PFSK-1 (cell line): ENCODE measurements around the gene CENPU.

Experiments used
- FOXP2 ChIP-seq: optimal IDR thresholded peaks from 2 replicates; pipeline ENCODE3; 2011; ENCODE audit warnings: borderline replicate concordance, control low read depth, inconsistent platforms; ENCODE audit not compliant: insufficient read depth; ENCODE audit errors: extremely low read length, extremely low read depth
- POLR2AphosphoS5 ChIP-seq: IDR thresholded peaks from 2 replicates; pipeline ENCODE4 v1.6.1; 2012; ENCODE audit warnings: low read depth, mild to moderate bottlenecking, control low read depth, low read length, moderate library complexity
- REST ChIP-seq, 2 experiments: IDR thresholded peaks; 2 replicates each; pipeline versions ENCODE4 v1.6.1 to v1.8.0; 2011 to 2012; ENCODE audit warnings: low read depth in 2 of 2, low read length in 2 of 2, control low read depth in 1 of 2, inconsistent platforms in 1 of 2, mild to moderate bottlenecking in 1 of 2, moderate library complexity in 1 of 2; ENCODE audit not compliant: insufficient read depth in 1 of 2
- SIN3A ChIP-seq: IDR thresholded peaks from 2 replicates; pipeline ENCODE4 v1.6.1; 2012; ENCODE audit warnings: mild to moderate bottlenecking, low read length, moderate library complexity, borderline replicate concordance; ENCODE audit not compliant: insufficient read depth
- TAF1 ChIP-seq: IDR thresholded peaks from 2 replicates; pipeline ENCODE4 v1.6.1; 2012; ENCODE audit warnings: low read length, control low read depth, borderline replicate concordance; ENCODE audit not compliant: insufficient read depth

- TF ChIP-seq SIN3A (no peak), POLR2AphosphoS5 (no peak), TAF1 (no peak), REST (IDR thresholded peaks at IDR 0.05; ENCODE audit: insufficient read depth in 1 of 2, low read depth in 2 of 2, low read length in 2 of 2) (no peak), FOXP2 (no peak)
Observed at GRCh38 chr4:184764601-184765000, 30.7 kb upstream of the CENPU start.
